Common myeloid progenitor, CD34-positive (primary cell): Measurements from ENCODE around the gene CEP135.

Experiments used
- CTCF ChIA-PET: fragments of 350-600 bp; sonication (Branson Sonifier 250); formaldehyde crosslinking; loops from one replicate; lab custom pipeline; 2021; ENCODE audit warnings: antibody characterized with exemption; lab: Charles Lee
- POLR2A ChIA-PET: fragments of 350-600 bp; sonication (Branson Sonifier 250); formaldehyde crosslinking; loops from one replicate; lab custom pipeline; 2021; ENCODE audit warnings: antibody characterized with exemption; lab: Charles Lee
- DNase-seq, 3 donors: peaks; one replicate each; pipeline versions ENCODE4 v3.0.0 to v3.0.0-alpha.2; 2013
- H3K27ac ChIP-seq, 2 experiments: 1 replicate in 1 of 2; 2 replicates in 1 of 2; pipeline ENCODE4 v1.7.0; 2013; ENCODE audit warnings: inconsistent platforms in 2 of 2, low read length in 2 of 2, mild to moderate bottlenecking in 2 of 2, low read depth in 1 of 2, moderate library complexity in 1 of 2; ENCODE audit not compliant: severe bottlenecking in 2 of 2, insufficient read depth in 1 of 2, poor library complexity in 1 of 2
- H3K27me3 ChIP-seq, 5 experiments: replicated peaks in 2 of 5; 1 replicate in 3 of 5; 2 replicates in 2 of 5; pipeline versions ENCODE4 v1.6.1 to v1.7.0; 2013; ENCODE audit warnings: low read length in 4 of 5, mild to moderate bottlenecking in 2 of 5, moderate library complexity in 2 of 5, inconsistent platforms in 1 of 5; ENCODE audit not compliant: insufficient read depth in 5 of 5, control insufficient read depth in 4 of 5
- H3K36me3 ChIP-seq, 4 experiments: 1 replicate in 2 of 4; 2 replicates in 2 of 4; pipeline versions ENCODE4 v1.6.1 to v1.7.0; 2013; ENCODE audit warnings: low read length in 3 of 4, control low read depth in 1 of 4, mild to moderate bottlenecking in 1 of 4; ENCODE audit not compliant: control insufficient read depth in 4 of 4, insufficient read depth in 4 of 4
- H3K4me1 ChIP-seq, 4 experiments: 1 replicate in 3 of 4; 2 replicates in 1 of 4; pipeline versions ENCODE4 v1.6.1 to v1.7.1; 2013; ENCODE audit warnings: low read length in 3 of 4, mild to moderate bottlenecking in 3 of 4, control low read depth in 1 of 4, inconsistent platforms in 1 of 4, moderate library complexity in 1 of 4; ENCODE audit not compliant: control insufficient read depth in 4 of 4, insufficient read depth in 4 of 4; ENCODE audit errors: control extremely low read depth in 1 of 4
- H3K4me3 ChIP-seq, 7 experiments: 1 replicate in 4 of 7; 2 replicates in 3 of 7; pipeline versions ENCODE4 v1.5.1 to v1.7.0; 2013; ENCODE audit warnings: mild to moderate bottlenecking in 7 of 7, low read length in 6 of 7, moderate library complexity in 6 of 7, inconsistent platforms in 2 of 7, low read depth in 2 of 7, control low read depth in 1 of 7; ENCODE audit not compliant: insufficient read depth in 4 of 7, control insufficient read depth in 1 of 7; ENCODE audit errors: extremely low read depth in 1 of 7
- H3K9me3 ChIP-seq, 5 experiments: 1 replicate in 4 of 5; 2 replicates in 1 of 5; pipeline versions ENCODE4 v1.6.1 to v1.7.1; 2013; ENCODE audit warnings: low read length in 4 of 5, mild to moderate bottlenecking in 2 of 5, inconsistent platforms in 1 of 5, low read depth in 1 of 5, moderate library complexity in 1 of 5; ENCODE audit not compliant: control insufficient read depth in 4 of 5, insufficient read depth in 2 of 5; ENCODE audit errors: control extremely low read depth in 1 of 5
- WGBS: methylation state at CpG from one replicate; pipeline ENCODE4 v1.1.5; 2013; ENCODE audit not compliant: insufficient coverage; 5-methylcytosine and 5-hydroxymethylcytosine counted together

Gene CEP135

DNA sequence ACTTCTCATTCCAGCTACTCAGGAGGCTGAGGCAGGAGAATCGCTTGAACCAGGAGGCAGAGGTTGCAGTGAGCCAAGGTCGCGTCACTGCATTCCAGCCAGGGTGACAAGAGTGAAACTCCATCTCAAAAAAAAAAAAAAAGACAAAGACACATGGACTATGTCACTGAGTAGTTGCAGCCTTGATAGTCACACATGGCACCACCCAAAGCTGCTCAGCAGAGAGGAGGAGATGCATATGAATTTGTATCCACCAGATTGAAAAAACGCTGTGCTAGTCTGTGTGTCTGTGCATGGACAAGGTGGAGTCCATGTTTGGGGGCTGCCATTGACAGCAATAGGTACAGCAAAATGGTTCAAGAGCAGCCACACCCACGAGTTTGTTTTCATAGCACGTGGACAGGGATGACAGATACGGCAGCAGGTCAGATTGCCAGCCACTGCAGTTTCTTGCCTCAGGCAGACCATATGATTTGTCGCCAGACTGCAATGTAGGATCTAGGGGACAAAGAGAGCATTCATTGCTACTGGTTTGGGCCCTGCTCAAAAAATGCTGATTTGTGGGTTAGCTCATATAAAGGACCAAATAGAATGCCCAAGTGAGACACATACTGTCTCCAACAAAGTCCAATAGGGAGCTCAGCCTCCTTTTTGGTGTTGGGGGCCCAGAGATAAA, 89.9 kb downstream of the CEP135 start:
- ChIA-PET POLR2A (interaction anchor here (0.6 kb wide), 1 partner anchor 791 kb away, joined by 3 read pairs; no protein-coding TSS in a partner anchor), CTCF (no interaction called here)
- no peaks in the 10 kb centered on the region for H3K27me3 ChIP-seq
- no peak overlapping the region for H3K4me3 ChIP-seq
- no peaks in the 10 kb centered on the region for H3K4me1 ChIP-seq
- H3K27ac ChIP-seq: no peak overlapping the region
- H3K9me3 ChIP-seq: no peaks in the 10 kb centered on the region
- 94% methylated on average over 6 of the region's 8 CpGs for WGBS
- H3K36me3 ChIP-seq: no peaks in the 10 kb centered on the region
- DNase-seq: no peak

DNA sequence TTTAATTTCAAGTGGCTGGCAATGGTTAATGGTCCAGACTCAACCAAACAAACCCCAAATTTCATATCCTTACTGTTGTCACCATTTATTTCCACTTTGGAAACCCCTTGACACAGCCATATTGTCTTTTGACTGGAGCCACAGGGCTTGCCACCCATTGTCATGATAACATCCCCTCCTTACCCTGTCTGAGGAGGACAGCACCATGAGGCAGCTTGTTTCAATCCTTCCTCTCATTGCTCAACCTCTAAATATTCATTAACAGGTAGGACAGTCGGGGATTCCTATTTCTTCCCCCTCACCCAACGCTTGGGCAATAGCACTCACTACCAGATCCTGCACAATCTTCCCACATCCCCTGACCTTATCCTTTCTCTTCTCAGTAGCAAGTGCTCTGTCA, 92.1 kb downstream of the CEP135 start:
- 96% methylated on average over 2 of the region's 2 CpGs for WGBS
- POLR2A ChIA-PET: no interaction called here
- Histone ChIP-seq H3K9me3 (no peaks in the 10 kb centered on the region), H3K4me3 (no peak overlapping the region), H3K4me1 (no peaks in the 10 kb centered on the region), H3K36me3 (no peaks in the 10 kb centered on the region), H3K27ac (no peak overlapping the region), H3K27me3 (no peaks in the 10 kb centered on the region)
- DNase-seq: no peak
- CTCF ChIA-PET: interaction anchor here (1.0 kb wide), 1 partner anchor 10 kb away, joined by 3 read pairs; no protein-coding TSS in a partner anchor

DNA sequence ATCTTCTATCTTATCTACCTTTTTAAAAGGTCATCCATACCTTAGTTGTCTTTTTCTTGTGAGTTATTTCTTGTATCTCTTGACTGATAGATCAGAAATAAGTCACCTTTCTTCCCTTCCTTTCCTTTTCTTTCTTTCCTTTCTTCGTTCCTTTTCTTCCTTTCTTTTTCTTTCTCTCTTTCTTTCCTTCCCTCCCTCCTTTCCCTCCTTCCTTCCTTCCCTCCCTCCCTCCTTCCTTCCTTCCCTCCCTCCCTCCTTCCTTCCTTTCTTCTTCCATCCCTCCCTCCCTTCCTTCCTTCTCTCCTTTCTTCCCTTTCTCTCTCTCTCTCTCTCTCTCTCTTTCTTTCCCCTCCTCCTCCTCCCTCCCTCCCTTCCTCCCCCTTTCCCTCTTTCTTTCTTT, 93.5 kb downstream of the CEP135 start:
- Histone ChIP-seq H3K4me1 (no peaks in the 10 kb centered on the region), H3K27me3 (no peaks in the 10 kb centered on the region), H3K27ac (no peak overlapping the region), H3K4me3 (no peak overlapping the region), H3K36me3 (no peaks in the 10 kb centered on the region), H3K9me3 (no peaks in the 10 kb centered on the region)
- WGBS: 100% methylated on average over 1 of the region's 1 CpG
- DNase-seq: no peak
- ChIA-PET CTCF (no interaction called here), POLR2A (no interaction called here)

- DNase-seq: no peak
- WGBS: 0% methylated on average over 5 of the region's 5 CpGs
- Histone ChIP-seq H3K9me3 (no peaks in the 10 kb centered on the region), H3K27ac (no peak overlapping the region), H3K4me1 (peaks cover 0 to 24% (median 12%) of the 10 kb centered on the region in 4 experiments), H3K27me3 (no peaks in the 10 kb centered on the region), H3K36me3 (no peaks in the 10 kb centered on the region), H3K4me3 (peak overlapping the region; percentile 77 to 95 (median 92))
- CTCF ChIA-PET: no interaction called here
- POLR2A ChIA-PET: interaction anchor here (1.3 kb wide), 1 partner anchor 100 kb away, joined by 6 read pairs; the partner anchor contains the start of gene CEP135
Observed at GRCh38 chr4:56048383-56048701, 99.6 kb downstream of the CEP135 start.

DNA sequence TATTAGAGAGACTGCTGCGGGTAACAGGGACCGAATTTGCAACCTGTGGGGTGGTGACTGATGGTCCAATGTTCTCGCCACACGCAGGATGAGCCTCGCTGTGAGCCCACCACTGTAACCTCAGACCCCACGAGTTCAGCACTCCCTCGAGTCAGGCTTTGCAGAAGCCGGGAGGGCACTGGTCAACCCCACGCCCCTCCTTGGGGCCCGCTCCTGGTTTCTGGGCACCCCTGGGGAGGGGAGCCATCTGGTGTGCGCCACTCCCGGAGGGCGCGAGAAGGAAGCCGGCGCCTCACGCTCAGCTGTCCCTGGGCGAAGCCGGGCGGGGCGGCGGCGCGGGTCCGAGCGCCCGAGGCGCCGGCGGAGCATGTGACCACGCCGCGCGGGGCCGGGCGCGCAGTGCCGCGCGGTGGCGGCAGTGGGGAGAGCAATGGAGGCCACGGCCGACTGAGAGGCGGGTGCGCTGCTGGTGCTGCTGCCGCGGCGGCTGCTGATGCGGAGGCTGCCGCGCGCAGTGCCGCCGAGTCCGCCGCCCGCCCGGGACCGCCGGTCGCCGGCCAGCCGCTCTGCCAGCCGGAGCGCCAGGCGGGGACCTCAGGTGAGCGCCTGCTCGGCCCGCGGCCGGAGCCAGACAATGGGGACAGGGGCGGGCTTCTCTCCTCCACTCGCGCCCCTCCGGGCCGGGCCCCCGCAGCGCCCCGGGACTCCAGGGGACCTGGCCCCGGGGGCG, 100.1 kb downstream of the CEP135 start:
- Histone ChIP-seq H3K9me3 (no peaks in the 10 kb centered on the region), H3K36me3 (no peaks in the 10 kb centered on the region), H3K4me1 (peaks cover 0 to 24% (median 12%) of the 10 kb centered on the region in 4 experiments), H3K27me3 (no peaks in the 10 kb centered on the region), H3K4me3 (peak overlapping the region; percentile 77 to 95 (median 92)), H3K27ac (peak overlapping the region; percentile 83 to 85)
- peak; percentile 66 to 83 (median 78) for DNase-seq
- ChIA-PET POLR2A (interaction anchor here (1.3 kb wide), 1 partner anchor 100 kb away, joined by 6 read pairs; the partner anchor contains the start of gene CEP135), CTCF (interaction anchor here (1.0 kb wide), 1 partner anchor 101 kb away, joined by 4 read pairs; no protein-coding TSS in a partner anchor)
- WGBS: 0% methylated on average over 42 of the region's 81 CpGs

- peaks cover 0 to 32% (median 17%) of the 10 kb centered on the region in 4 experiments for H3K4me1 ChIP-seq
- H3K27ac ChIP-seq: peak overlapping the region; percentile 83 to 85
- no peaks in the 10 kb centered on the region for H3K36me3 ChIP-seq
- peak in 2 of 3 donors; percentile 37 to 51 for DNase-seq
- peak overlapping the region in 6 of 7 experiments; percentile 90 to 95 (median 93) for H3K4me3 ChIP-seq
- CTCF ChIA-PET: interaction anchor here (0.7 to 2.9 kb wide), 4 partner anchors 9 to 137 kb away, joined by 3 to 13 read pairs (median 3); no protein-coding TSS in a partner anchor
- no peaks in the 10 kb centered on the region for H3K27me3 ChIP-seq
- POLR2A ChIA-PET: interaction anchor here (0.9 kb wide), 1 partner anchor 103 kb away, joined by 4 read pairs; no protein-coding TSS in a partner anchor
- no CpG with 5 or more reads among the region's 2 CpGs for WGBS
- H3K9me3 ChIP-seq: no peaks in the 10 kb centered on the region
Observed at GRCh38 chr4:56050625-56051024, 101.9 kb downstream of the CEP135 start.
